Mucosa of stomach (tissue), 1 donor: ENCODE data around the gene ZNF407.

ENCODE experiments used
- H3K27me3 ChIP-seq: one replicate; pipeline ENCODE4 v1.7.0; 2013; ENCODE audit warnings: mild to moderate bottlenecking, low read length; ENCODE audit not compliant: control insufficient read depth, insufficient read depth
- H3K36me3 ChIP-seq: one replicate; pipeline ENCODE4 v1.7.0; 2013; ENCODE audit warnings: low read length; ENCODE audit not compliant: control insufficient read depth, insufficient read depth
- H3K4me1 ChIP-seq: one replicate; pipeline ENCODE4 v1.7.0; 2013; ENCODE audit warnings: mild to moderate bottlenecking, low read length; ENCODE audit not compliant: control insufficient read depth, insufficient read depth
- H3K4me3 ChIP-seq: one replicate; pipeline ENCODE4 v1.7.0; 2013; ENCODE audit warnings: low read length
- H3K9ac ChIP-seq: one replicate; pipeline ENCODE4 v1.7.0; 2013; ENCODE audit warnings: mild to moderate bottlenecking, low read length, moderate library complexity
- H3K9me3 ChIP-seq: one replicate; pipeline ENCODE4 v1.7.0; 2013; ENCODE audit warnings: mild to moderate bottlenecking, low read length, moderate library complexity; ENCODE audit not compliant: control insufficient read depth
- donor health status: Pancreatic carcinoma.

ZNF407 gene

DNA sequence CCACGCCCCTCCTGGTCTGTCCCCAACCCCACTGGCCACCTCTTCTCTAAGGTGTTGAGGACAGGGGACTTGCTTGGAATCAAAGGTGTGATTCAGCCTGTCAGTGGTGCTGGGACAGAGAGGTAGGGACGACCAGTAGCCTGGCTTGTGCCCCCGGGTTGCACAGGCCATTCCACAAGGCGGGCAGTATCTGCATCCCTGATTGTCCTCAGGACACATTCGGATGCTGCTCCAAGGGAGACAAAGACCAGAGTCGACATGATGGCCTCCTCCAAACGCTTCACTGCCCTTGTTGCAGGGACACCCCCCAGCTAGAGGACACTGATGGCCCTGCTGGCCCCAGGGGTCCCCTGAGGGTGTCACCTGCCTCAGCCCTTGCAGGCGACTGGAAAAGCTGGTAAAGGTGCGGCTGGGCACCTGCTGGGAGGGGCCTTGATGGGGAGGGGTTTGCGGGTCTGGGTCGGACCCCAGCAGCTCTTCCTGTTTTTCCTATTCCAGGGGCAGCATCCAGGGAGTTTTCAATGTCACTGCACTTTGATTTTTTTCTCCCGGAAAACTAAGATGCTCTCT lies 513.3 kb downstream of the ZNF407 start:
- Histone ChIP-seq H3K4me3 (no peak overlapping the region), H3K9ac (no peak overlapping the region), H3K4me1 (no peaks in the 10 kb centered on the region), H3K36me3 (no peaks in the 10 kb centered on the region), H3K9me3 (no peaks in the 10 kb centered on the region), H3K27me3 (no peaks in the 10 kb centered on the region)

DNA sequence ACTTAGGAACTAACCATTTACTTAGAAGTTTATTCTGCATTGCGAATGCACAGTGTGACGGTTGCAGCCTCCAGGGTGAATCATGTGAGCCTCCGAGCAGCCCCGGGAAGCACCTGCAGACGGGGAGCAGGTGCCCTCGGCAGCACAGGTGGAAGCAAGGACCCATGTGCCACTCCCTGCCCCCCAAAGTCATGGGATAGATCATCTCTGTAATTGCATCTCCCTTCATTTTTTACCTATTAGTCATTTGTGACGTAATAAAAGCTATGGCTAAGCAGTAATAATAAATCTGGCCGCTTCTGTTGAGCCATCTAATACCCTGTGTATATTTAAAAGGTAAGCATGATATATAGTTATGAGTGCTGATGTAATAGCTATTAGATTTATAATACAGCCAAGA lies 514.1 kb downstream of the ZNF407 start:
- Histone ChIP-seq H3K27me3 (no peaks in the 10 kb centered on the region), H3K4me3 (no peak overlapping the region), H3K4me1 (no peaks in the 10 kb centered on the region), H3K36me3 (no peaks in the 10 kb centered on the region), H3K9ac (no peak overlapping the region), H3K9me3 (no peaks in the 10 kb centered on the region)

GRCh38 chr18:75112186-75113096 lies 514.8 kb downstream of the ZNF407 start:
- H3K9ac ChIP-seq = no peak overlapping the region
- H3K27me3 ChIP-seq = no peaks in the 10 kb centered on the region
- no peak overlapping the region for H3K4me3 ChIP-seq
- no peaks in the 10 kb centered on the region for H3K9me3 ChIP-seq
- no peaks in the 10 kb centered on the region for H3K4me1 ChIP-seq
- H3K36me3 ChIP-seq = no peaks in the 10 kb centered on the region

GRCh38 chr18:75113455-75113854 lies 515.8 kb downstream of the ZNF407 start:
- Histone ChIP-seq H3K9me3 (no peaks in the 10 kb centered on the region), H3K4me3 (no peak overlapping the region), H3K27me3 (no peaks in the 10 kb centered on the region), H3K36me3 (no peaks in the 10 kb centered on the region), H3K9ac (no peak overlapping the region), H3K4me1 (no peaks in the 10 kb centered on the region)

- H3K9me3 ChIP-seq = no peaks in the 10 kb centered on the region
- H3K36me3 ChIP-seq = no peaks in the 10 kb centered on the region
- H3K4me3 ChIP-seq = no peak overlapping the region
- no peak overlapping the region for H3K9ac ChIP-seq
- no peaks in the 10 kb centered on the region for H3K4me1 ChIP-seq
- no peaks in the 10 kb centered on the region for H3K27me3 ChIP-seq
These were observed 516.6 kb downstream of the ZNF407 start for GRCh38 chr18:75114231-75114764.
